ENCODE data around the gene DHPS.

DNA sequence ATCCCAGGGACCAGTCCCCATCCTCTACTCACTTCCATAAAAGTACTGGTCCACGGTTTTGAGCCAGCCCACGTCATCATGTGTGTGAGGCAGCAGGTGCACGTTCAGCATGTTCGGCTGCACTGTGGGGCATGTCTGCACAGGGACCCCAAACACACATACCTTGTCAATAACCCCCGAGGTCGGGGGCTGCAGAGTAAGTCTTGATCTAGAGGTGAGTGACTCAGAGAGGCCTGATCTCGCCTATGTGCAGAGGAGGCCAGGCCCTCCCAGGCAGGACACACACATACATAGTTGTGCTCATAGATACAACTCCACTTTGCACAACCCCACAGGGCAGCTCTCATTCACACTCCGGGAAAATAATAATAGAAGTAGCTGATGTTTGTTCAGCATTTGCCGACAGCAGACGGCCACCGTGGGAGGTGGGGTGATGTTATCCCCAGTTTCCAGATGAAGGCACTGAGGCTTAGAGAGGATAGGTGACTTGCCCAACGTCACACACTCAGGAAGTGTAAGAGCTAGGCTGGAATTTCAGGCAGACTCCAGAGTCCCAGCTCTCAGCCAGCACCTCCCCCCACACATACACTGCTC, 15.9 kb downstream of the DHPS start:
- no peak for TF ChIP-seq CTCF (IDR thresholded peaks at IDR 0.05)
- no peak for TF ChIP-seq POLR2A (IDR thresholded peaks at IDR 0.05)
